ENCODE results near the gene QRFP.

Gene QRFP

GRCh38 chr9:130924448-130924788, 27.8 kb upstream of the QRFP start:
- Histone ChIP-seq H3K36me3 (no peaks in the 10 kb centered on the region), H3K27me3 (no peaks in the 10 kb centered on the region), H3K4me1 (peaks cover 18% of the 10 kb centered on the region), H3K4me3 (ENCODE audit: low read depth, low read length) (no peak overlapping the region), H3K9me3 (no peaks in the 10 kb centered on the region)
- DNase-seq: no peak
- TF ChIP-seq CTCF (IDR thresholded peaks at IDR 0.05; ENCODE audit: low read depth, low read length): no peak

GRCh38 chr9:130923611-130924447, 27.2 kb upstream of the QRFP start:
- Histone ChIP-seq H3K9me3 (no peaks in the 10 kb centered on the region), H3K4me1 (peaks cover 14% of the 10 kb centered on the region), H3K27me3 (no peaks in the 10 kb centered on the region), H3K4me3 (ENCODE audit: low read depth, low read length) (no peak overlapping the region), H3K36me3 (no peaks in the 10 kb centered on the region)
- TF ChIP-seq CTCF (IDR thresholded peaks at IDR 0.05; ENCODE audit: low read depth, low read length): no peak
- no peak for DNase-seq

GRCh38 chr9:130922893-130923610, 26.4 kb upstream of the QRFP start:
- DNase-seq: no peak
- H3K36me3 ChIP-seq: no peaks in the 10 kb centered on the region
- no peak for TF ChIP-seq CTCF (IDR thresholded peaks at IDR 0.05; ENCODE audit: low read depth, low read length)
- no peak overlapping the region for H3K4me3 ChIP-seq (ENCODE audit: low read depth, low read length)
- H3K9me3 ChIP-seq: no peaks in the 10 kb centered on the region
- peaks cover 6% of the 10 kb centered on the region for H3K4me1 ChIP-seq
- no peaks in the 10 kb centered on the region for H3K27me3 ChIP-seq

GRCh38 chr9:130921989-130922892, 25.6 kb upstream of the QRFP start:
- no peak for DNase-seq
- H3K27me3 ChIP-seq: no peaks in the 10 kb centered on the region
- no peaks in the 10 kb centered on the region; the same call in 1 of the 2 replicates for H3K4me1 ChIP-seq

GRCh38 chr9:130921300-130921988, 24.8 kb upstream of the QRFP start:
- DNase-seq: no peak
- H3K36me3 ChIP-seq: no peaks in the 10 kb centered on the region
- no peak overlapping the region for H3K4me3 ChIP-seq (ENCODE audit: low read depth, low read length)
- no peak for TF ChIP-seq CTCF (IDR thresholded peaks at IDR 0.05; ENCODE audit: low read depth, low read length)
- no peaks in the 10 kb centered on the region for H3K27me3 ChIP-seq
- H3K9me3 ChIP-seq: no peaks in the 10 kb centered on the region
- H3K4me1 ChIP-seq: no peaks in the 10 kb centered on the region

More at GRCh38 chr9:130921989-130922892, 25.6 kb upstream of the QRFP start:
- no peak for TF ChIP-seq CTCF (IDR thresholded peaks at IDR 0.05; ENCODE audit: low read depth, low read length)
- no peaks in the 10 kb centered on the region for H3K36me3 ChIP-seq
- no peak overlapping the region for H3K4me3 ChIP-seq (ENCODE audit: low read depth, low read length)
- H3K9me3 ChIP-seq: no peaks in the 10 kb centered on the region
